ENCODE measurements around the gene SYNJ2.
"Not testable (repeated sequence)": the region's sequence is repeated elsewhere in the genome, so short reads cannot be mapped to it uniquely, and the experiment has no call there.

SYNJ2 gene

GRCh38 chr6:157959451-157960227 lies 22.0 kb upstream of the SYNJ2 start:
- DNase-seq = no peak

GRCh38 chr6:157961153-157961831 lies 20.4 kb upstream of the SYNJ2 start:
- DNase-seq = no peak

GRCh38 chr6:157961832-157962575 lies 19.7 kb upstream of the SYNJ2 start:
- no peak for DNase-seq

GRCh38 chr6:157962601-157963302 lies 18.9 kb upstream of the SYNJ2 start:
- DNase-seq = no peak

- DNase-seq = peak; percentile 35
These were observed 17.6 kb upstream of the SYNJ2 start for GRCh38 chr6:157964100-157964499.

- DNase-seq = no peak
These were observed 16.3 kb upstream of the SYNJ2 start for GRCh38 chr6:157965387-157965786.

GRCh38 chr6:157966589-157966977 lies 15.1 kb upstream of the SYNJ2 start:
- DNase-seq = no peak

- peak; percentile 57 for DNase-seq
These were observed 14.6 kb upstream of the SYNJ2 start for GRCh38 chr6:157967020-157967419.

- DNase-seq = no peak
These were observed 14.2 kb upstream of the SYNJ2 start for GRCh38 chr6:157967486-157967885.

- DNase-seq = not testable (repeated sequence)
These were observed 9.5 kb upstream of the SYNJ2 start for GRCh38 chr6:157972177-157972576.

- DNase-seq = no peak
These were observed 7.2 kb upstream of the SYNJ2 start for GRCh38 chr6:157974341-157974894.

- no peak for DNase-seq
These were observed 6.7 kb upstream of the SYNJ2 start for GRCh38 chr6:157974967-157975366.

GRCh38 chr6:157975456-157975855 lies 6.2 kb upstream of the SYNJ2 start:
- DNase-seq = no peak

GRCh38 chr6:157976345-157977175 lies 5.1 kb upstream of the SYNJ2 start:
- no peak for DNase-seq

- DNase-seq = no peak
These were observed 4.4 kb upstream of the SYNJ2 start for GRCh38 chr6:157977176-157977804.

- DNase-seq = no peak
These were observed 3.5 kb upstream of the SYNJ2 start for GRCh38 chr6:157978021-157978783.

GRCh38 chr6:157980288-157981131 lies 1.2 kb upstream of the SYNJ2 start:
- no peak for DNase-seq

- DNase-seq = no peak
These were observed 600 bp upstream of the SYNJ2 start for GRCh38 chr6:157981132-157981394.

- peak; percentile 22 for DNase-seq
These were observed 469 bp downstream of the SYNJ2 start for GRCh38 chr6:157982102-157982562.
